ENCODE results near the gene PAQR8.

DNA sequence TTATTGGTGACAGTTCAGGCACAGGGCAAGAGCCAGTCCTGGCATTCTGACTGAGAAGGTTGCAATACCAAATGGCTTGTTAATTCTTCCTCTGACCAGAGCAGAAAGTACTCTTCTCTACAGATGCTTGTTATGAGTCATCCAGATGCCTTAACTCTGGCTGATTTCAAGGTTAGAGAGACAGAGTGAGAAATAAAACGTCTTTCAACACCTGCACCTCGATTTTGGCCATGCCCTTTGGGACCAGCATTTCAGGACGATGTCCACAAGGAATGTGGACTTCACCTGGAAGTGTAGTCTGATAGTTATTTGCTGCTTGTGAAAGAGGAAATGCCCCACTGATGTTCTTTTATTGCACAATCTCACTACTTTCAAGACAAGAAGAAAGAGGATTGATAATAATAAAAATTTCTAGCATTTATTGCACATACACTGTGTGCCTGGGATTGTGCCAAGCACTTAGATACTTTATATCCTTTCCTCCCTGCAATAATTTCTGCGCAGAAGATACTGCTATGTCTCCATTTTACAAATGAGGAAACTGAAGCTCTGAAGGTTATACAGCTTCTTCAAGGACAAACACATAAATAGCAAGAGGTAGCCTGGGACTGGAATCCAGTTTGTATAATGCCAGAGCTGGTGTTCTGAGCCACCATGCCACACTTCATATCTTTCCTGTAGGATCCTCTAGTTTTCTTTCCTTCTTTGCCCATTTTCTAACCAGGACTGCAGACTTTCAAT, 43.9 kb upstream of the PAQR8 start:
- TF ChIP-seq CTCF (IDR thresholded peaks at IDR 0.05; ENCODE audit: poor library complexity) (no peak), EZH2 (IDR thresholded peaks at IDR 0.05; ENCODE audit: borderline replicate concordance) (no peak), EZH2phosphoT487 (IDR thresholded peaks at IDR 0.05; ENCODE audit: low read depth, severe bottlenecking, unreplicated experiment) (no peak)
